T-helper 2 cell treated with Interferon-gamma antibody and Interleukin-4, amounts not matched to agents 5 μg/mL and 100 μg/mL, for 36 hours (primary cell): ENCODE measurements around the gene CPVL.

Experiments
- DNase-seq: peaks from one replicate; pipeline ENCODE4 v3.0.0; 2021; ENCODE audit warnings: low spot score
- H3K27ac Mint-ChIP-seq: one replicate; pipeline ENCODE4 v1.8.0; 2021; ENCODE audit warnings: mild to moderate bottlenecking, mixed read lengths
- H3K27me3 Mint-ChIP-seq: one replicate; pipeline ENCODE4 v1.8.0; 2021; ENCODE audit warnings: low read depth, mixed read lengths
- H3K36me3 Mint-ChIP-seq: one replicate; pipeline ENCODE4 v1.8.0; 2021; ENCODE audit warnings: low read depth, mixed read lengths
- H3K4me1 Mint-ChIP-seq: one replicate; pipeline ENCODE4 v1.8.0; 2021; ENCODE audit warnings: low read depth, mixed read lengths
- H3K4me3 Mint-ChIP-seq: one replicate; pipeline ENCODE4 v1.8.0; 2022; ENCODE audit warnings: mild to moderate bottlenecking, moderate library complexity, mixed read lengths
- H3K9me3 Mint-ChIP-seq: one replicate; pipeline ENCODE4 v1.8.0; 2021; ENCODE audit warnings: mixed read lengths

CPVL gene

DNA sequence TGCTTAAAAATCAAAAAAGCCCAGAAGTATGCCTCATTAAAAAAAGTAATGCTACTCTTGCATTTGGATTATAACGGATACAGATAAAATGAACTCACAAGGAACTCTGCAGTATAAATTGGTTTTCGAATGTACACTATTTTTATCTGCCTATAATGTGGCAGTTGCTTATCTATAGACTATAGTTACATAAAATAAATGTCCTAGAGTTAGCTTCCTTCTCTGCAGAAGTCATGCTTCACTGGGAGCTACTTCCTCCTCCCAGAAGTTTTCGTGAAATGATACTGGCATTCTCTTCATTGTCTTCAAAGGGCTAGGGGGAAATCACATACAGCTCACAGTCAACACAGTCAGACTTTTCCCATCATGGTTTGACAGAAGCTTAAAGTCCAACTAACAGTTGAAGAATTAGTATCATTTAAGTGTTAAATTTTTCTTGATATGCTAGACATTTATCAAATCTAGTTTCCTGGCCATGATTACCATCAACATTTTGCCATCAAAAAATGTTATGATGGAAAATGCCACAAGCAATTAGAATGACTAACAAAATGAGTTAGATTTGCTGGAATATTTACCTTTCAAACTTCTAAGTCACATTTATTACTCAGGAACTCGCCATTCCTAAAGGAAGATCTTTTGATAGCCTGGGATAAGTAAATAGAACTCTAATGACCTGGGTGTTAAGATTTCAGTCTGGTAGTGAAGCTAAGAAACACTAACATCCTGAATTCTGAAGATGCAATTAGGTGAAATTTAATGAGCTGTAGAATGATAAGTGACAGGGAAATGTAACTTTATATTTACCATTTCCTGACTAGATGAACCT is 100.9 kb downstream of the CPVL start:
- no peak for DNase-seq
- Mint-ChIP-seq H3K36me3 (no peaks in the 10 kb centered on the region), H3K27ac (no peak overlapping the region), H3K27me3 (no peaks in the 10 kb centered on the region), H3K4me1 (no peaks in the 10 kb centered on the region), H3K9me3 (no peaks in the 10 kb centered on the region), H3K4me3 (no peak overlapping the region)

DNA sequence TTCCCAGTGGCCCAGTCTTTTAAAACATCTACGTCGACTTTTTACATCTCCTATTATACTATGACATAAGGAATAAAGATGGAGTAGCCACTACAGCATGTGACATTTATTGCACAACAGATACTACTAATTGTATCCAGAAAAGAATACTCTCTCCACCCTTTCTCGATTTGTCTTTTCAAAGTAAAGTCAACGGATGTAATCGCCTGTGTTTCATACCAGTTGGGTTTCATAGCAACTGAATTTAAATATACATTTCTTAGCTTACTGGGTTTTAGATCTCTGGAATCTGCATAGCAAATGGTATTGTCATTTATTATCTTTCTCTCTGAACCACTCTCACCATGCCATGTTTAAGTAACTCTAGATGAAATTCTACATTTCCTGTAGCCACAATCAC is 101.8 kb downstream of the CPVL start:
- H3K27ac Mint-ChIP-seq = no peak overlapping the region
- no peak for DNase-seq
- no peaks in the 10 kb centered on the region for H3K9me3 Mint-ChIP-seq
- no peaks in the 10 kb centered on the region for H3K4me1 Mint-ChIP-seq
- no peaks in the 10 kb centered on the region for H3K27me3 Mint-ChIP-seq
- no peak overlapping the region for H3K4me3 Mint-ChIP-seq
- H3K36me3 Mint-ChIP-seq = no peaks in the 10 kb centered on the region

DNA sequence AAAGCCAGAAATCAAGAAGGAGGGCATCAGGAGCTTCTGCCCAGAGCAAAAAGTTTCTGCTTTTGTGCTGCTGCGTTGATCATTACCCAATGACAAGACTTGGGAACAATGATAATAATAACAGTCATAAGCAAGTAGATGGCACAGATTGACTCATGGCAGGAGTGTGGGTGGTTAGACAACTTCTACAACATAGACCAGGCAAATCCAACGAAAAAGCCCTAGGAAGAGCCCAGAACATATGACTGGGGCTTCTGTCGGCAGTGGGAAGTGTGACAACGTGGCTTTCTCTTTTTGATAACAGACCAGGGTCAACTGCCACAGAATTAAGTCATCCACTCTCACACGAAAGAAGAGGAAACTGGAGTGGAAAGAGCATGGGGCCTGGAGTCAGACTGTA is 102.8 kb downstream of the CPVL start:
- H3K27ac Mint-ChIP-seq = no peak overlapping the region
- H3K27me3 Mint-ChIP-seq = no peaks in the 10 kb centered on the region
- H3K9me3 Mint-ChIP-seq = no peaks in the 10 kb centered on the region

DNA sequence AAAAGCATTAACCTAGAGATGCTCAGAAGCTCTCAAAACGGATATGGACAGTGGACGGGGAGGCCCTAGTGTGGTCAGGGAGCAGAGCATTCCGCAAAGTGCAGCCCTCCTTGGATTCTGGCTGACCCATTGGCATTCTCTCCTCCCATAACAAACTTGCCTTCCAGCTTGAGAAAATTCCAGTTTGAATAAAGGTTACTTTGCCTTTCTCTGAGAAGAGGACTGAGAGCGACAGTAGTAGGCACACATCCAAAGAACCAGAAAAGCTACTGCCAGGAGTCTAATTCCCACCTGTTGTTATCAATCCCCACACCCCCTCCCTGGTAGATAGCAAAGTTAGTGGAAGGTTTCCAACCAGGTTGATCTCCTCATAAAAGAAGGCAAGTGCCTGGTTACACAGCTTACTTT is 103.5 kb downstream of the CPVL start:
- no peaks in the 10 kb centered on the region for H3K36me3 Mint-ChIP-seq
- no peaks in the 10 kb centered on the region for H3K27me3 Mint-ChIP-seq
- no peak overlapping the region for H3K4me3 Mint-ChIP-seq
- DNase-seq = no peak
- no peaks in the 10 kb centered on the region for H3K9me3 Mint-ChIP-seq
- H3K27ac Mint-ChIP-seq = no peak overlapping the region
- no peaks in the 10 kb centered on the region for H3K4me1 Mint-ChIP-seq

More for the DNA sequence above, 102.8 kb downstream of the CPVL start:
- no peak for DNase-seq
- no peak overlapping the region for H3K4me3 Mint-ChIP-seq
- H3K4me1 Mint-ChIP-seq = no peaks in the 10 kb centered on the region
- H3K36me3 Mint-ChIP-seq = no peaks in the 10 kb centered on the region

DNA sequence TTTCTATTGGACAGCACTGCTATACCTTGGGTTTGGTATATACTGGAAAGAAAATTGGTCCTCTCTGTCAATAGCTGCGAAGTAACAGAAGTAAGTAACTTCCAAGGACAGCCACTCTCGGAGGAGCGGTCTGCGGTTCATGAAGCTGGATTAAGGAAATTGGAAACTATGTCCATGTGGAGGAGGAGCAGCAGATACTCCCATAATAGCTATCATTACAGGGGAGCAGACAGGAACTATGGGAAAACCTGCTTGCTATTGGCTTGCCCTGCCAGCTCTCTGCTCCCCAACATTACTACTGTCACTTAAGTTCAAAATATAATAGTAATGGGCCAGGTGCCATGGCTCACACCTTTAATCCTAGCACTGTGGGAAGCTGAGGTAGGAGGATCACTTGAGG is 104.3 kb downstream of the CPVL start:
- H3K36me3 Mint-ChIP-seq = no peaks in the 10 kb centered on the region
- H3K27ac Mint-ChIP-seq = no peak overlapping the region
- H3K4me3 Mint-ChIP-seq = no peak overlapping the region
- H3K4me1 Mint-ChIP-seq = no peaks in the 10 kb centered on the region
- DNase-seq = no peak
- no peaks in the 10 kb centered on the region for H3K9me3 Mint-ChIP-seq
- no peaks in the 10 kb centered on the region for H3K27me3 Mint-ChIP-seq

DNA sequence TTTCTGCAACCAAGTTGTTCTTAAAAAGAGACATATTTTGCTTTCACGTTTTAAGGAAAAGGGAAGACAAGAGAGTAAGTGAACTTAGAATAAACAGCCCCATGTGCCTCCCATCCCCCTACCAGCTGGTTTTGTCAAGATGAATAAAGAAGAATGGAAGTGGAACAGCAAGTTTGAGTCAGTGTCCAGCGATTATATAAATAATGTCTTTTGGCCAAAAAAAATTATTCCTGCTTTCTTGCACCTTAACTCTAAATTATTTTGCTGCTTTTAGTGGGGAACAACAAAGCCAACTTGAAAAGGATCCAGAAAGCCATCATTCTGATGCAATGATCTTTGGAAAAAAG is 105.8 kb downstream of the CPVL start:
- H3K4me1 Mint-ChIP-seq = peaks cover 4% of the 10 kb centered on the region
- no peaks in the 10 kb centered on the region for H3K9me3 Mint-ChIP-seq
- no peak overlapping the region for H3K27ac Mint-ChIP-seq
- H3K36me3 Mint-ChIP-seq = no peaks in the 10 kb centered on the region
- DNase-seq = no peak
- no peaks in the 10 kb centered on the region for H3K27me3 Mint-ChIP-seq
- no peak overlapping the region for H3K4me3 Mint-ChIP-seq

DNA sequence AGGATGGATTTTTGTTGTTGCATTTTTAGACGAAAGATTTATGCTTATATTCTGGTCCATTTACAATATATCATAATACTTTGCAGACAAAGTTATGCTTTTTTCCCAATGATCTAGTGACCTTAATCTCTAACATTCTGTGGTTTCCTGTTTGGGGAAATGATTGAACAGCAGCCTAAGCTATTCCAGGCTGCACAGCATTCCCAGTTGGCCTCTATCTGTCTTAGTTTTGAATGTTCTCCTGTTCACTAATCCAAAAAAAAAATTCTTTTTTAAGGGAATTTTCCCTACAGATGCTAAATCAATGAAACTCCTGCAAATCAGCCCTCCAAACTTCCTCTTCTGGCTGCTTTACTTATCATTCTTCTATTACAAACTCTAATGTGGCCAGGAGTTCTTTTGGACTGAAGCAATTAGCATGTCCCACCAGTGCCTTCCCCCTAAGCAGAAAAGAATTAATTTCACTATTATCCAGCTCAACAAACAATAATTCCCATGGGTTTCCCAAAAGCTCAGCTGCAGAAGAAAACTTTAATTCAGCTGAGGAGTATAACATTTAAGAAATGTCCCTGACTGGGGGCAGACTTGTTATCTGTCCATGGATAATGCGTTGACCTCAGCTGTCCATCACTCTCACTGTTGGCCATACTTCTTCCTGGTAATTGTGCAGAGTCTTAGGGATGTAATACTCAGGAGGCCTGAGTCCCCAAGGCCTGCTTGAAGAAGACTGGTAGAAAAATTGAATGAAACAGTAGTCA is 106.3 kb downstream of the CPVL start:
- DNase-seq = no peak
- no peak overlapping the region for H3K27ac Mint-ChIP-seq
- peaks cover 4% of the 10 kb centered on the region for H3K4me1 Mint-ChIP-seq
- H3K9me3 Mint-ChIP-seq = no peaks in the 10 kb centered on the region
- H3K27me3 Mint-ChIP-seq = no peaks in the 10 kb centered on the region
- H3K4me3 Mint-ChIP-seq = no peak overlapping the region
- no peaks in the 10 kb centered on the region for H3K36me3 Mint-ChIP-seq

DNA sequence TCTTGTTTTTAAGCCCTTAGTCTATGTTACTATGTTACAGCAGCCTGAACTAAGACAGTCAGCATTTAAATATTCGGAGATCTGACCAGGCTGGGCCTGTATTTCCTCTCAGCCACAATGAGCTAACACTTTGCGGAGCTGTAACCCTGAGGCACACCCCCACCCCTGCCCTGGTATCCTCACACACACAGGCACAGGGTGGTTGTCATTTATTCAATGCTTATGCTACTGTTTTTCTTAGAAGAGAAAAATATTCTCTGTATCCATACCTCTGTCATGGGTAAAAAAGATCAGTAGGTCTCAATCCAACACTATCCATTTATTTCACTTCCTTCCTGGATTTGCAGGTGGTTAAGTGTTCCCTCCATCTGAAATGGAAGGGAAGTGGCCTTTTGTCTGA is 107.9 kb downstream of the CPVL start:
- DNase-seq = no peak

DNA sequence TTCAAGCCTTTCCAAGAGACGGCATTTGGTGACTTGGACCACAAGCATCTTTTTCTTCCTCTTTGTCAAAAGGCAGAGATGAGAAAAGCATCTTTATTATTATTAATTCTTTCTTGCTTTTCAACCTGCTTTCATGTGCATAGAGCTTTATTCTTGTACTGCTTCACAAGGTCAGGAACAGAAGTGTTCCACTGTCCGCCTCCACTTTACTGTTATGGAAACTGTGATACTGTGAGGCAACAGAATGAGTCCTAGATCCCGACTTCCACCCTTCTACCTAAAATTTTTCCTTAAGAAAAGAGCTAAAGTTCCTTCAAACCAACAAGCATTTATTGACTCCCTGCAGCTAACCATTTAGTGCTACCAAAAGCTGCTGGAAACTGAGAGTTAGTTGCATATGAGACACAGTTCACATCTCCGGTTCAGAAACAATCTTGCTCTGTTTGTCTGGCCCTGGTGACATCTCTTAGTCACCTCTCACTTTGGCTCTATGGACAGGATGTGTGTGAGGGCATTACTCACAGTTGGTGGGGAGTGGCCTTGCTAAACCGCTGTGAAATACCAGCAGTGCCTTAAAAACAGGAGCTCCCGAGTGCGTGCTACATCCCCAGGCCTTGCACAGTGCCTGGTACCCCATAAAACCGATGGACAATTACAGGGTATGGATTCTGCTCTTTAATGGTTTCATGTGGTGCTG is 111.1 kb downstream of the CPVL start:
- Mint-ChIP-seq H3K27ac (peak overlapping the region; percentile 49), H3K4me1 (peaks cover 4% of the 10 kb centered on the region), H3K36me3 (no peaks in the 10 kb centered on the region), H3K4me3 (no peak overlapping the region), H3K27me3 (no peaks in the 10 kb centered on the region), H3K9me3 (no peaks in the 10 kb centered on the region)
- DNase-seq = peak; percentile 28

More for the DNA sequence above, 107.9 kb downstream of the CPVL start:
- H3K4me3 Mint-ChIP-seq = no peak overlapping the region
- no peaks in the 10 kb centered on the region for H3K36me3 Mint-ChIP-seq
- H3K27ac Mint-ChIP-seq = no peak overlapping the region
- H3K9me3 Mint-ChIP-seq = no peaks in the 10 kb centered on the region
- no peaks in the 10 kb centered on the region for H3K27me3 Mint-ChIP-seq
- peaks cover 4% of the 10 kb centered on the region for H3K4me1 Mint-ChIP-seq

DNA sequence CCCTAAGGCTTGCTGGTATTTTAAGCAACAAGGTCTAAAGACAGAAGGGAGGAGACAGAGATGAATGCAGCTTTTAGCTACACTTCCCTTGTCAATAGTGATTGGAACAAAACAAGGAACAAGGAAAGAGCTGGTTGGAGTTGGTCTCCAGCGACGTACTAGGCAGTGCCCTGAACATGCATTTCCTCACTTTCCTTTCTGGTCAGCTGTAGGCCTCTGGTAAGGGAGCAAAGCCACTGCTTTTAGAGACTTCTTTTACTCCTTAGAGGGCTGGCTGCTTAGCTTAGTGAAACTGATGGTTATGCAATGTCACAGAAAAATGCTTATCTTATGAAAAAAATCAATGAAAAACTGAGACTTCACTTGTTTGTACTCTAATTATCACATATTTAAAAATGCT is 112.8 kb downstream of the CPVL start:
- peaks cover 4% of the 10 kb centered on the region for H3K4me1 Mint-ChIP-seq
- no peaks in the 10 kb centered on the region for H3K36me3 Mint-ChIP-seq
- no peaks in the 10 kb centered on the region for H3K9me3 Mint-ChIP-seq
- no peak for DNase-seq
- H3K27me3 Mint-ChIP-seq = no peaks in the 10 kb centered on the region
- no peak overlapping the region for H3K27ac Mint-ChIP-seq
- no peak overlapping the region for H3K4me3 Mint-ChIP-seq

DNA sequence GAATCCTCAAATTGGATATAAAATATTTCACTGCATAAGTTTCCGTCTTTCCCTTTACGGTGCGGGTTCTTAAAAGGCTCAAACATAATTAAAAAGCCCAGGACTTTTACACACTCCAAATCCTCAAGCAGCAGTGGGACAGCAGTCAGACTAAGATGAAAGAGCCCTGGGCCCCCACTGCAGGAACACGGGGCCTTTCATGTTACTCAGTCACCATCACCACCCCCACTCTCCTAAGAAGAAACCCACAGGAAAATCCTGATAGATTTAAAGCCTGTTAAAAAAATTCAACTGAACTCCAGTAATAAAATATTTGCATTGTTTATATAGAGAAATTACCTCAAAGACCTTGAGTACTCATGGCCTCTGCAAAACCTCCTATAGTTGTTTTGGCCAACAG is 114.2 kb downstream of the CPVL start:
- Mint-ChIP-seq H3K27ac (no peak overlapping the region), H3K4me3 (no peak overlapping the region), H3K9me3 (peaks cover 5% of the 10 kb centered on the region), H3K36me3 (no peaks in the 10 kb centered on the region), H3K4me1 (peaks cover 4% of the 10 kb centered on the region), H3K27me3 (no peaks in the 10 kb centered on the region)
- no peak for DNase-seq

DNA sequence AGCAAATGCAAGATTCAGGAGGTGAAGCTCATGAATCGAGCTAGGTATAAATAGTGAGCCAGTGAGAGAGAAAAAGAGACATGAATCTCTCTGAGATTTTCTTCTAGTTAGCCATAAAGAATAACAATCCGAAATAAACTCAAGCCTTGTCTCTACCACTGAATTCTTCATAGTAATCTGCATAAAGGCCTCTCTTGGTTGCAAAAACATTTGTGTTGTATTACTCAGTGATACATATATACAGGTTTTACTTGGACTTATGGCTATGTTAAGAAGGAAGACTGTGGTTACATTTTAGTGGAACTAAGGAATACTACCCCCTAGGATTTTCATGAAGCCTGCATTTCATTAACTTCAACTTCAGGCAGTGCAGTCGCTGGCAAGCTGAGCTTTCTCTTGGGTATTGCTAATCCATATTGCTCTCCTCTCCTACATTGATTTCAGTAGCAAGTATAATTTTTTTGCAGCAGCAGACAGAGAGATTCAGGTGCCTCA is 115.5 kb downstream of the CPVL start:
- no peaks in the 10 kb centered on the region for H3K36me3 Mint-ChIP-seq
- H3K27ac Mint-ChIP-seq = no peak overlapping the region
- H3K9me3 Mint-ChIP-seq = peaks cover 5% of the 10 kb centered on the region
- no peak for DNase-seq
- H3K4me1 Mint-ChIP-seq = no peaks in the 10 kb centered on the region
- H3K4me3 Mint-ChIP-seq = no peak overlapping the region
- H3K27me3 Mint-ChIP-seq = no peaks in the 10 kb centered on the region

DNA sequence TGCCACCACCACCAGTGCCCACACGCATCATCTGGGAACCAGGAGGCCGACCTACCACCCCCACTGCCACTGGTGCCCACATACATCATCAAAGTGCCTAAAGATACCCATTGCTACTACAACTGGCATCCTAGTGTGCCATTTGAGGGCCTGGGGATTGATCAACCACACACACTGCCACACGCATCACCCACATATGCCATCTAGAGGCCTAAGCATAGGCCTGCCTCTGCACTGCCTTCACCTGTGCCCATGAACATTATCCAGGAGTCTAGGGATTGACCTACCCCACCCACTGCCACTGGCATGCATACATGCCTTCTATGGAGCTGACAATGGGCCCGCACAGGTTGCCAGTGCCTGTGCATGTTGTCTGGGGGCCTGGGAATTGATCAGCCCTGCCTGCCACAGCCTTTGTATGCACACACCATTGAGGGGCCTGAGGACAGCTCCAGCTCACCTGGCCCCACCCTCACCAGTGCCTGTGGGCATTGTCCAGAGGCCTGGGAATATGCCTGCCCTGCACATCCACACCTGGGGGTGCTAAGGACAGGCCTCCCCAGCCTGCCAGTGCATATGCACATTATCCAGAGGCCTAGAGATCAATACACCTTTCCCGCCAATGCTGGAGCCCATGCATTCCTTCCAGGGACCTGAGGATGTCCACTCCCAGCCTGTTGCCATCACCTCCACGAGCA is 123.9 kb downstream of the CPVL start:
- no peaks in the 10 kb centered on the region for H3K36me3 Mint-ChIP-seq
- no peak overlapping the region for H3K4me3 Mint-ChIP-seq
- H3K4me1 Mint-ChIP-seq = no peaks in the 10 kb centered on the region
- no peak for DNase-seq
- no peak overlapping the region for H3K27ac Mint-ChIP-seq
- H3K9me3 Mint-ChIP-seq = peaks cover 13% of the 10 kb centered on the region
- H3K27me3 Mint-ChIP-seq = no peaks in the 10 kb centered on the region
